NCI-H187 treated with DMSO at 0.1 percent for 48 hours (cell line): ENCODE results near the gene EEF1G.
"Not testable (repeated sequence)": the region's sequence is repeated elsewhere in the genome, so short reads cannot be mapped to it uniquely, and the experiment has no call there.

Source experiments
- DNase-seq: peaks from one replicate; lab custom pipeline; 2025; lab: John Stamatoyannopoulos, UW

EEF1G gene

GRCh38 chr11:62577046-62577714, 3.5 kb upstream of the EEF1G start:
- DNase-seq, result no peak

GRCh38 chr11:62575837-62576236, 2.1 kb upstream of the EEF1G start:
- DNase-seq, result no peak

- DNase-seq, result no peak
Measured at GRCh38 chr11:62575156-62575555, 1.5 kb upstream of the EEF1G start.

GRCh38 chr11:62574363-62575071, 826 bp upstream of the EEF1G start:
- DNase-seq, result no peak

GRCh38 chr11:62573006-62573591, 592 bp downstream of the EEF1G start:
- no peak for DNase-seq

- no peak for DNase-seq
Measured at GRCh38 chr11:62572431-62572830, 1.3 kb downstream of the EEF1G start.

GRCh38 chr11:62571493-62571892, 2.2 kb downstream of the EEF1G start:
- DNase-seq, result not testable (repeated sequence)

- DNase-seq, result not testable (repeated sequence)
Measured at GRCh38 chr11:62570903-62571302, 2.8 kb downstream of the EEF1G start.

GRCh38 chr11:62569611-62570010, 4.1 kb downstream of the EEF1G start:
- DNase-seq, result no peak

- no peak for DNase-seq
Measured at GRCh38 chr11:62567018-62567633, 6.6 kb downstream of the EEF1G start.

- no peak for DNase-seq
Measured at GRCh38 chr11:62566247-62566646, 7.4 kb downstream of the EEF1G start.

- DNase-seq, result no peak
Measured at GRCh38 chr11:62565100-62565802, 8.4 kb downstream of the EEF1G start.

- DNase-seq, result not testable (repeated sequence)
Measured at GRCh38 chr11:62561677-62562230, 11.9 kb downstream of the EEF1G start.

- DNase-seq, result no peak
Measured at GRCh38 chr11:62560566-62561103, 13.1 kb downstream of the EEF1G start.

GRCh38 chr11:62559626-62560025, 14.1 kb downstream of the EEF1G start:
- DNase-seq, result not testable (repeated sequence)

GRCh38 chr11:62559204-62559603, 14.5 kb downstream of the EEF1G start:
- DNase-seq, result no peak

GRCh38 chr11:62558669-62559068, 15.0 kb downstream of the EEF1G start:
- no peak for DNase-seq

- DNase-seq, result no peak
Measured at GRCh38 chr11:62556875-62557631, 16.6 kb downstream of the EEF1G start.

GRCh38 chr11:62556108-62556874, 17.4 kb downstream of the EEF1G start:
- no peak for DNase-seq

- no peak for DNase-seq
Measured at GRCh38 chr11:62555464-62556107, 18.1 kb downstream of the EEF1G start.
